Skeletal muscle tissue (tissue), 4 donors: ENCODE data around the gene PDZK1IP1. TPM values are rescaled to one million over a fixed set of nuclear protein-coding genes. Genes with fewer than 3 reads are reported as not detected.
A peak's percentile ranks its signal among the peaks of the same experiment; 100 is the strongest.

Experiments
- H3K27ac ChIP-seq: one replicate; pipeline ENCODE4 v1.7.0; 2013; ENCODE audit warnings: mild to moderate bottlenecking, low read depth, low read length, inconsistent platforms
- H3K27me3 ChIP-seq, 3 donors: one replicate each; pipeline ENCODE4 v1.7.0; 2013; ENCODE audit warnings: low read length in 3 of 3; ENCODE audit not compliant: control insufficient read depth in 3 of 3, insufficient read depth in 3 of 3
- H3K36me3 ChIP-seq, 3 donors: one replicate each; pipeline ENCODE4 v1.7.0; 2013; ENCODE audit warnings: low read length in 3 of 3; ENCODE audit not compliant: control insufficient read depth in 3 of 3, insufficient read depth in 3 of 3
- H3K4me1 ChIP-seq, 3 donors: one replicate each; pipeline ENCODE4 v1.7.0; 2013; ENCODE audit warnings: low read length in 3 of 3, mild to moderate bottlenecking in 3 of 3; ENCODE audit not compliant: control insufficient read depth in 3 of 3, insufficient read depth in 3 of 3
- H3K4me3 ChIP-seq, 3 donors: one replicate each; pipeline ENCODE4 v1.7.0; 2013; ENCODE audit warnings: low read length in 3 of 3
- H3K9ac ChIP-seq, 3 donors: one replicate each; pipeline ENCODE4 v1.7.0; 2013; ENCODE audit warnings: low read length in 3 of 3, mild to moderate bottlenecking in 3 of 3, moderate library complexity in 2 of 3, low read depth in 1 of 3
- H3K9me3 ChIP-seq, 3 donors: one replicate each; pipeline ENCODE4 v1.7.0; 2013; ENCODE audit warnings: low read length in 3 of 3; ENCODE audit not compliant: control insufficient read depth in 3 of 3
- total RNA-seq: library from RNA; depleted of rRNA; stranded (reverse); fragments of >200 nt; gene quantifications from one replicate; pipeline ENCODE4 v1.2.3, GENCODE V29; 2014
- donor health status: Osteomylitis.

The PDZK1IP1 gene
- total RNA-seq, 1 donor from 2014 or later = not detected

- Histone ChIP-seq H3K9me3 (no peaks in the 10 kb centered on the region), H3K4me3 (no peak overlapping the region), H3K4me1 (peaks cover 12 to 19% (median 16%) of the 10 kb centered on the region in 3 donors), H3K9ac (no peak overlapping the region), H3K36me3 (no peaks in the 10 kb centered on the region), H3K27me3 (peaks cover 9 to 29% (median 24%) of the 10 kb centered on the region in 3 donors), H3K27ac (no peak overlapping the region)
Observed at GRCh38 chr1:47181955-47182675, 7.7 kb downstream of the PDZK1IP1 start.

- Histone ChIP-seq H3K4me3 (no peak overlapping the region), H3K27me3 (peaks cover 9 to 29% (median 24%) of the 10 kb centered on the region in 3 donors), H3K27ac (no peak overlapping the region), H3K36me3 (no peaks in the 10 kb centered on the region), H3K4me1 (peaks cover 12 to 19% (median 16%) of the 10 kb centered on the region in 3 donors), H3K9ac (no peak overlapping the region), H3K9me3 (no peaks in the 10 kb centered on the region)
Observed at GRCh38 chr1:47181095-47181954, 8.5 kb downstream of the PDZK1IP1 start.

DNA sequence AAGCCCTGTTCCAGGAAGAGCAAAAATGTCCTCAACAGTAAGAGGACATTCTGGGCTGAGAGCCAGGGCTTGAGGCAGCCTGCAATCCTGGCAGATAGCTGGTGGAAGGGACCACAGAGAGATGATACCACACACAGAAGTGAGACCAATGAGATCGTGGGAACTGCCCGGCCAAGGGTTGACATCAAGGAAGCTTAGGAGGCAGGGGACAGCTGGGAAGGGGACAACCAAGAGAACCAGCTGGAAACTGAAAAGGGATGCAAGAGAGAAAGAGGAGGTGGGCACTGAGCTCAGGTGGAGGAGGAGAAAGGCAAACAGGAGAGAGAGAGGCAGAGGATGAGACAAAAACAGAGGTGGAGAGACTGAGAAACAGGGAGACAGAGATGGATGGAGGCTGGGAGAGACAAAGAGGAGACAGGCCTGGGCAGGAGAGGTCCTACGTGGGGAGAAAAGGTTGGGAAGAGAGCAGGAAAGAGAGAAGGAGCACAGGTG lies 9.2 kb downstream of the PDZK1IP1 start:
- no peak overlapping the region for H3K9ac ChIP-seq
- H3K27me3 ChIP-seq = peaks cover 9 to 29% (median 24%) of the 10 kb centered on the region in 3 donors
- no peaks in the 10 kb centered on the region for H3K9me3 ChIP-seq
- H3K27ac ChIP-seq = no peak overlapping the region
- peaks cover 12 to 19% (median 16%) of the 10 kb centered on the region in 3 donors for H3K4me1 ChIP-seq
- no peak overlapping the region for H3K4me3 ChIP-seq
- no peaks in the 10 kb centered on the region for H3K36me3 ChIP-seq

DNA sequence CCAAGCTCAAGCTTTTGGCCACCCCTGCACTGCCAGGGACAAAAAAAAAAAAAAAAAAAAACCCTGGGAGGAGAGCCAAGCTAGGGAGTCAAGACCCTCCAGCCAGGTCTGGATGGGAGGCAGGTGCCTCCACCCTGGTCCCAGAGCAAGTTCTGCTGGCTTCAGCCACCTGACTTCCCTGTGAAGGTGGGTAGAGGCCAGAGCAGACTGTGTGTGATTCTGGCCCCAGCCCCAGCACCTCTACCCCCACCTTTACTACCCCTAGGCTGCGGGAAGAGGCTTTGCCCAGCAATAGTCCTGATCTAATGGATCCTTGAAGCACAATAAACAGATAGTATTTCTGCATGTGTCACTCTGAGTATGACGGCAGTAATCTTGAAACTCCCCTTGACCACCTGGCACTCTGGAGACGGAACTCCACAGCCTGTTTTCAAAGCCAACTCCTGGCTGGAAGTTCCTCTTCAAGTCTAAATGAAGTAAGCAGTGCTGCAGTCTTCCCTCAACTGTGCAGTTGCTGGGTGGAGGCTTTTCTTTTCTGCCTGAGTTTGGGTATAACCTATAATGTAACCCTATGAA lies 9.8 kb downstream of the PDZK1IP1 start:
- Histone ChIP-seq H3K4me1 (peaks cover 12 to 19% (median 16%) of the 10 kb centered on the region in 3 donors), H3K9me3 (no peaks in the 10 kb centered on the region), H3K36me3 (no peaks in the 10 kb centered on the region), H3K27ac (no peak overlapping the region), H3K4me3 (peak overlapping the region in 2 of 3 donors; percentile 73 to 82), H3K9ac (peak overlapping the region in 2 of 3 donors; percentile 33 to 60), H3K27me3 (peaks cover 9 to 29% (median 24%) of the 10 kb centered on the region in 3 donors)

GRCh38 chr1:47179017-47179987 lies 10.5 kb downstream of the PDZK1IP1 start:
- peak overlapping the region; percentile 73 to 82 (median 75) for H3K4me3 ChIP-seq
- peaks cover 12 to 19% (median 16%) of the 10 kb centered on the region in 3 donors for H3K4me1 ChIP-seq
- H3K27ac ChIP-seq = no peak overlapping the region
- peaks cover 9 to 29% (median 24%) of the 10 kb centered on the region in 3 donors for H3K27me3 ChIP-seq
- no peaks in the 10 kb centered on the region for H3K9me3 ChIP-seq
- H3K36me3 ChIP-seq = no peaks in the 10 kb centered on the region
- H3K9ac ChIP-seq = peak overlapping the region; percentile 60 to 80 (median 73)

- Histone ChIP-seq H3K27me3 (peaks cover 9 to 27% (median 23%) of the 10 kb centered on the region in 3 donors), H3K4me3 (peak overlapping the region in 2 of 3 donors; percentile 73 to 82), H3K4me1 (peaks cover 12 to 19% (median 16%) of the 10 kb centered on the region in 3 donors), H3K27ac (no peak overlapping the region), H3K9me3 (no peaks in the 10 kb centered on the region), H3K9ac (peak overlapping the region in 2 of 3 donors; percentile 13 to 80), H3K36me3 (no peaks in the 10 kb centered on the region)
Observed at GRCh38 chr1:47178654-47179016, 11.2 kb downstream of the PDZK1IP1 start.

DNA sequence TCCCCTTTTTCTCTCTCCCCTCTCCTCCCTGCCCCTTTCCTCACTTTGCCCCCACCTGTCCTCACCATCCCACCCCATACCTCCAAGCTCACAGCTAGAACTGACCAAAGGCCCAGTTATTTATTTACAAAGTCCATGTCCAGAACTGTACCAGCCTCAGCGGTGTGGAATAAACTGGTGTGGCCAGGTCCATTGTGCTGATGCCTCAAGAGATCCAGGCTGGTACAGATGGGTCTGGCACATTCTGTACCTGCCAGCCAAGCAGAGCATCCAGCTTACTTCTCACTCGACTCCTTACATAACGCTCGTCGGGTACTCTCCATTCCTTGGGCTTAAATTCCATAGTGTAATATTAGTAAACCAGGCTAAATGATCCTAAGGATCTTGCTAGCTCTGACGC lies 11.8 kb downstream of the PDZK1IP1 start:
- no peak overlapping the region for H3K4me3 ChIP-seq
- peaks cover 12 to 19% (median 16%) of the 10 kb centered on the region in 3 donors for H3K4me1 ChIP-seq
- no peaks in the 10 kb centered on the region for H3K9me3 ChIP-seq
- H3K27me3 ChIP-seq = peaks cover 9 to 25% (median 21%) of the 10 kb centered on the region in 3 donors
- no peak overlapping the region for H3K9ac ChIP-seq
- H3K36me3 ChIP-seq = no peaks in the 10 kb centered on the region
- H3K27ac ChIP-seq = no peak overlapping the region

- Histone ChIP-seq H3K9ac (no peak overlapping the region), H3K9me3 (peaks cover 0 to 3% (median 0%) of the 10 kb centered on the region in 3 donors), H3K27me3 (peaks cover 3 to 5% (median 4%) of the 10 kb centered on the region in 3 donors), H3K27ac (no peak overlapping the region), H3K4me1 (peaks cover 12 to 16% (median 16%) of the 10 kb centered on the region in 3 donors), H3K36me3 (no peaks in the 10 kb centered on the region), H3K4me3 (no peak overlapping the region)
Observed at GRCh38 chr1:47175227-47175934, 14.5 kb downstream of the PDZK1IP1 start.
